K562 (cell line): Measurements from ENCODE around the gene TRPC3. TPM values are rescaled to one million over a fixed set of nuclear protein-coding genes. Genes with fewer than 3 reads are reported as not detected.

Experiments used
- ATAC-seq: fragments of 200-7000 bp; cut with Tn5 transposase; 3 replicates; pipeline ENCODE4 v1.9.1; 2020; ENCODE audit warnings: moderate library complexity
- BruUV-seq: library from RNA; stranded (reverse); fragments of 400-500 nt; replicated peaks from 2 replicates; lab custom pipeline; 2021; lab: Mats Ljungman, UMichigan
- CTCF ChIA-PET: fragments of 300-600 bp; formaldehyde crosslinking; extraction: SDS; loops from one replicate; lab custom pipeline; 2021; ENCODE audit warnings: low intra/inter-chr PET ratio; lab: Yijun Ruan, JAX
- POLR2A ChIA-PET: fragments of 300-600, 350-650 bp; sonication (Branson Sonifier 250); formaldehyde crosslinking; extraction: SDS; loops from one replicate; lab custom pipeline; 2021; ENCODE audit warnings: antibody characterized with exemption, inconsistent platforms; lab: Yijun Ruan, JAX
- DNase-seq, 4 experiments: peaks; one replicate each; pipeline versions ENCODE4 v3.0.0 to v3.0.0-alpha.2; 2011 to 2018; ENCODE audit warnings: low spot score in 3 of 4, mixed read lengths in 3 of 4; ENCODE audit errors: extremely low read depth in 1 of 4
- FAIRE-seq: peaks from 2 replicates; lab custom pipeline; 2011; peaks lifted over from hg19 to GRCh38; lab: Jason Lieb, UNC
- H2AFZ ChIP-seq: 2 replicates; pipeline ENCODE4 v1.6.0; 2011; ENCODE audit warnings: low read depth, low read length, control low read depth, inconsistent platforms
- H3K27ac ChIP-seq: fragments of 200-600 bp; 3 replicates; pipeline ENCODE4 v1.8.0; 2011; ENCODE audit warnings: low read depth, mild to moderate bottlenecking, control low read depth, inconsistent platforms, low read length, moderate library complexity, mixed read lengths; ENCODE audit errors: extremely low read depth
- H3K27me3 ChIP-seq, 2 experiments: fragments of 300-600 bp in 1 of 2; 2 replicates in 1 of 2; 3 replicates in 1 of 2; pipeline versions ENCODE4 v1.6.0 to v1.8.0; 2011; ENCODE audit warnings: inconsistent platforms in 2 of 2, low read length in 2 of 2, mild to moderate bottlenecking in 1 of 2, mixed read lengths in 1 of 2, moderate library complexity in 1 of 2; ENCODE audit not compliant: control insufficient read depth in 2 of 2, insufficient read depth in 2 of 2
- H3K36me3 ChIP-seq: fragments of 300-600 bp; 3 replicates; pipeline ENCODE4 v1.8.0; 2011; ENCODE audit warnings: mild to moderate bottlenecking, low read length, inconsistent platforms; ENCODE audit not compliant: control insufficient read depth, insufficient read depth
- H3K4me1 ChIP-seq, 2 experiments: fragments of 200-600 bp in 1 of 2; replicated peaks in 1 of 2; 2 replicates in 1 of 2; 3 replicates in 1 of 2; pipeline versions ENCODE4 v1.5.1 to v1.8.0; 2011; ENCODE audit warnings: inconsistent platforms in 2 of 2, low read length in 2 of 2, mild to moderate bottlenecking in 1 of 2, mixed read lengths in 1 of 2, moderate library complexity in 1 of 2; ENCODE audit not compliant: control insufficient read depth in 2 of 2, insufficient read depth in 2 of 2
- H3K4me2 ChIP-seq: 2 replicates; pipeline ENCODE4 v1.6.1; 2011; ENCODE audit warnings: low read length, control low read depth, inconsistent platforms, mixed read lengths; ENCODE audit not compliant: insufficient read depth
- H3K4me3 ChIP-seq: fragments of 200-600 bp; sonication (generic), shearing (Covaris generic); 2 replicates; pipeline ENCODE4 v1.5.1; 2016; ENCODE audit warnings: control low read depth, inconsistent platforms
- H3K79me2 ChIP-seq: fragments of 200-600 bp; 3 replicates; pipeline ENCODE4 v1.8.0; 2011; ENCODE audit warnings: low read length, inconsistent platforms; ENCODE audit not compliant: control insufficient read depth, insufficient read depth
- H3K9ac ChIP-seq, 2 experiments: 2 replicates each; pipeline versions ENCODE4 v1.6.0 to v1.6.1; 2011; ENCODE audit warnings: low read depth in 2 of 2, low read length in 2 of 2, control low read depth in 1 of 2, inconsistent platforms in 1 of 2, mild to moderate bottlenecking in 1 of 2, mixed read lengths in 1 of 2; ENCODE audit not compliant: insufficient read depth in 1 of 2
- H3K9me1 ChIP-seq: one replicate; pipeline ENCODE4 v1.6.0; 2011; ENCODE audit warnings: inconsistent platforms, mild to moderate bottlenecking, low read length, moderate library complexity; ENCODE audit not compliant: control insufficient read depth, insufficient read depth
- H3K9me3 ChIP-seq: replicated peaks from 2 replicates; pipeline ENCODE4 v1.5.1; 2011; ENCODE audit warnings: low read depth, low read length, inconsistent platforms; ENCODE audit not compliant: control insufficient read depth, insufficient read depth
- H4K20me1 ChIP-seq: replicated peaks from 2 replicates; pipeline ENCODE4 v1.6.1; 2011; ENCODE audit warnings: low read length, inconsistent platforms, mixed read lengths; ENCODE audit not compliant: control insufficient read depth, insufficient read depth
- CBX8 ChIP-seq: fragments of 200-600 bp; sonication (generic); IDR thresholded peaks from 2 replicates; pipeline ENCODE4 v1.6.1; 2012; ENCODE audit warnings: borderline replicate concordance, mixed run types, low read depth, mild to moderate bottlenecking, moderate library complexity, mixed read lengths, low read length, control low read depth, inconsistent platforms; ENCODE audit not compliant: poor library complexity, severe bottlenecking; ENCODE audit errors: extremely low read depth
- FIP1L1 ChIP-seq: fragments of 200-400 bp; formaldehyde crosslinking; IDR thresholded peaks from 2 replicates; pipeline ENCODE4 v1.6.1; 2018; ENCODE audit warnings: mild to moderate bottlenecking, low read depth, low read length; ENCODE audit not compliant: poor library complexity, severe bottlenecking
- FOS ChIP-seq: IDR thresholded peaks from 3 replicates; pipeline ENCODE4 v1.6.1; 2011; ENCODE audit not compliant: insufficient read length; ENCODE audit errors: extremely low read depth
- GATAD2A ChIP-seq: fragments of 450-650 bp; IDR thresholded peaks from 2 replicates; pipeline ENCODE4 v1.6.1; 2017
- OTX1 ChIP-seq: fragments of 450-650 bp; formaldehyde crosslinking; IDR thresholded peaks from 2 replicates; pipeline ENCODE4 v1.4.0; 2022; ENCODE audit warnings: mild to moderate bottlenecking
- POLR2A ChIP-seq: fragments of 450-650 bp; conservative IDR thresholded peaks from 2 replicates; pipeline ENCODE4 v1.6.1; 2016
- POLR2B ChIP-seq: fragments of 450-650 bp; IDR thresholded peaks from 2 replicates; pipeline ENCODE4 v1.6.1; 2018; ENCODE audit warnings: low read depth; ENCODE audit not compliant: partially characterized antibody
- POU5F1 ChIP-seq: fragments of 150-350 bp; IDR thresholded peaks from 2 replicates; pipeline ENCODE4 v1.6.1; 2014; ENCODE audit warnings: borderline replicate concordance, low read length, low read depth, mild to moderate bottlenecking; ENCODE audit not compliant: partially characterized antibody
- RBM22 ChIP-seq: fragments of 200-400 bp; formaldehyde crosslinking; IDR thresholded peaks from 2 replicates; pipeline ENCODE4 v1.6.1; 2018; ENCODE audit warnings: low read length, low read depth; ENCODE audit not compliant: poor library complexity, severe bottlenecking
- SMARCA4 ChIP-seq: fragments of 450-650 bp; IDR thresholded peaks from 2 replicates; pipeline ENCODE4 v1.6.1; 2016
- TBL1XR1 ChIP-seq, 2 experiments: IDR thresholded peaks; 2 replicates each; pipeline ENCODE4 v1.6.1; 2012; ENCODE audit warnings: improper control_type of control experiment in 2 of 2, low read length in 2 of 2, mild to moderate bottlenecking in 1 of 2
- U2AF2 ChIP-seq: fragments of 200-400 bp; formaldehyde crosslinking; optimal IDR thresholded peaks from 2 replicates; pipeline ENCODE3; 2017; ENCODE audit warnings: low read depth, mild to moderate bottlenecking, low read length
- ZNF217 ChIP-seq: sonication (generic); formaldehyde crosslinking; IDR thresholded peaks from 2 replicates; pipeline ENCODE4 v1.8.0; 2022; ENCODE audit warnings: mild to moderate bottlenecking, missing genetic modification reagents
- ZNF3 ChIP-seq: fragments of 250-450 bp; sonication (Bioruptor Pico); IDR thresholded peaks from 2 replicates; pipeline ENCODE4 v1.5.0; 2021; ENCODE audit warnings: mild to moderate bottlenecking, moderate library complexity
- ZNF609 ChIP-seq: sonication (generic); formaldehyde crosslinking; IDR thresholded peaks from 2 replicates; pipeline ENCODE4 v1.8.1; 2023; ENCODE audit warnings: missing genetic modification reagents, mild to moderate bottlenecking, borderline replicate concordance
- ZNF79 ChIP-seq: fragments of 250-450 bp; sonication (Bioruptor Pico); IDR thresholded peaks from 2 replicates; pipeline ENCODE4 v1.4.0; 2020; ENCODE audit warnings: low read depth, mild to moderate bottlenecking, moderate library complexity
- WGBS: fragments of 100-300 bp; shearing (Covaris generic); methylation state at CpG from one replicate; pipeline ENCODE4 v1.1.6; 2016; ENCODE audit warnings: low coverage, mixed read lengths; ENCODE audit not compliant: insufficient coverage; ENCODE audit errors: missing lambda C conversion rate; 5-methylcytosine and 5-hydroxymethylcytosine counted together
- in situ Hi-C: fragments of 300-500 bp; cut with MboI; formaldehyde crosslinking; loops from 4 replicates; pipeline ENCODE4 v1.15.0; 2018; ENCODE audit warnings: inconsistent platforms, mixed read lengths
- intact Hi-C: fragments of 100-400 bp; cut with micrococcal nuclease; formaldehyde crosslinking; loops from 2 replicates; pipeline ENCODE4 v1.14.2; 2022
- polyA plus RNA-seq, 8 experiments: library from polyadenylated mRNA; depleted of rRNA in 4 of 8; stranded (reverse) in 5 of 8; unstranded in 3 of 8; fragments of >200 nt; fragmentation: Nextera tagmentation in 2 of 8; fragmentation: Illumina TruSeq in 1 of 8; extraction: Ambion mirVana in 2 of 8; extraction: Trizol in 1 of 8; gene quantifications; 2 replicates each; pipeline versions ENCODE4 v1.2.1 to v1.2.3, GENCODE V29; 2011 to 2014; ENCODE audit warnings: inconsistent platforms in 1 of 8, missing spikeins in 1 of 8
- total RNA-seq, 7 experiments: library from RNA; depleted of rRNA in 6 of 7; stranded (reverse); fragments of >200 nt in 6 of 7; fragmentation: Illumina TruSeq in 2 of 7; extraction: Trizol in 2 of 7; gene quantifications; 2 replicates each; pipeline versions ENCODE4 v1.2.1 to v1.2.3, GENCODE V29; 2011 to 2021; ENCODE audit warnings: low replicate concordance in 1 of 7
- TF ChIP-seq, protein P1 (sequence below): fragments of 250-450 bp; sonication (Bioruptor Pico); IDR thresholded peaks from 2 replicates; pipeline ENCODE4 v1.8.0; 2021; ENCODE audit warnings: moderate library complexity, mild to moderate bottlenecking, inconsistent platforms

Gene TRPC3
- total and polyA plus RNA-seq, 9 of the 15 experiments (the other 6 are each of a cell fraction or from before 2014, with no cell fraction given): 0.01 to 0.27 (median 0.11) TPM

DNA sequence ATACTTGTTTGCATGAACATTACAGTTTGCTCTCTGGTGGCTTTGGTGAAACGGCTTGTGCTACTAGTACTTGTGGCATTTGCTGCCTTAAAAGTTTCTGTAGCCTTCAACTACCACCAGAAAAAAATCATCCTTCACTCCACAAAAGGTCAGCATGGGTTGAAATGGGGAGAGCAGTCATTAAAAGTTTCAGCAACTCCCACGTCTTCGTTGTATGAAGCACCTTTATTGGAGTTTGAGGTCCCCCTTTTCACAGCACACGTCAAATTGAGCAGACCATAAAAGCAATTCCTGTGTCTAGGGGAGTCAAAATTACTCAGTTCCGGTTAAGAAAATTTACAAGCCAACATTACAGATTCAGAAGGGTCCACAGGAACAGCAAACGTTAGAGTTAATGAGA lies 105.2 kb downstream of the TRPC3 start:
- ATAC-seq: no peak
- WGBS: 57% methylated on average over 6 of the region's 6 CpGs

More for the DNA sequence above, 105.2 kb downstream of the TRPC3 start:
- CTCF ChIA-PET: no interaction called here
- POLR2A ChIA-PET: no interaction called here
- Histone ChIP-seq H3K27ac (no peak overlapping the region), H3K36me3 (peaks cover 7% of the 10 kb centered on the region; the same call in 2 of the 3 replicates), H4K20me1 (no peaks in the 10 kb centered on the region), H3K4me2 (no peak overlapping the region), H3K4me1 (no peaks in the 10 kb centered on the region), H2AFZ (no peak overlapping the region), H3K9ac (no peak overlapping the region), H3K27me3 (no peaks in the 10 kb centered on the region), H3K4me3 (no peak overlapping the region), H3K79me2 (no peaks in the 10 kb centered on the region), H3K9me1 (no peaks in the 10 kb centered on the region), H3K9me3 (no peaks in the 10 kb centered on the region)
- intact Hi-C loops (no loop called here), in situ Hi-C loops (no loop called here)
- no peak for TF ChIP-seq CBX8
- no peak for TF ChIP-seq OTX1 (CRISPR knock-in tag)
- TF ChIP-seq POLR2A: no peak
- TF ChIP-seq ZNF3 (CRISPR knock-in tag): no peak
- no peak for TF ChIP-seq ZNF609 (CRISPR knock-in tag)
- TF ChIP-seq RBM22: no peak
- no peak for TF ChIP-seq POU5F1
- TF ChIP-seq FOS: no peak
- no peak for TF ChIP-seq FIP1L1
- no peak for TF ChIP-seq ZNF79 (CRISPR knock-in tag)
- no peak for TF ChIP-seq GATAD2A
- no peak for TF ChIP-seq TBL1XR1 (IDR thresholded peaks at IDR 0.05; ENCODE audit: low read length in 2 of 2)
- TF ChIP-seq, protein P1, sequence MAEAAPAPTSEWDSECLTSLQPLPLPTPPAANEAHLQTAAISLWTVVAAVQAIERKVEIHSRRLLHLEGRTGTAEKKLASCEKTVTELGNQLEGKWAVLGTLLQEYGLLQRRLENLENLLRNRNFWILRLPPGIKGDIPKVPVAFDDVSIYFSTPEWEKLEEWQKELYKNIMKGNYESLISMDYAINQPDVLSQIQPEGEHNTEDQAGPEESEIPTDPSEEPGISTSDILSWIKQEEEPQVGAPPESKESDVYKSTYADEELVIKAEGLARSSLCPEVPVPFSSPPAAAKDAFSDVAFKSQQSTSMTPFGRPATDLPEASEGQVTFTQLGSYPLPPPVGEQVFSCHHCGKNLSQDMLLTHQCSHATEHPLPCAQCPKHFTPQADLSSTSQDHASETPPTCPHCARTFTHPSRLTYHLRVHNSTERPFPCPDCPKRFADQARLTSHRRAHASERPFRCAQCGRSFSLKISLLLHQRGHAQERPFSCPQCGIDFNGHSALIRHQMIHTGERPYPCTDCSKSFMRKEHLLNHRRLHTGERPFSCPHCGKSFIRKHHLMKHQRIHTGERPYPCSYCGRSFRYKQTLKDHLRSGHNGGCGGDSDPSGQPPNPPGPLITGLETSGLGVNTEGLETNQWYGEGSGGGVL (CRISPR knock-in tag): no peak
- TF ChIP-seq U2AF2: no peak
- no peak for TF ChIP-seq SMARCA4
- no peak for TF ChIP-seq ZNF217 (CRISPR knock-in tag)
- no peak for TF ChIP-seq POLR2B
- DNase-seq: no peak
- BruUV-seq: no TSS peak
- no peak for FAIRE-seq
